BE2C (cell line): ENCODE measurements around the gene MVK.

Experiments
- DNase-seq: peaks from one replicate; pipeline ENCODE4 v3.0.0-alpha.2; 2020
- H3K27me3 ChIP-seq: fragments of 250-450 bp; sonication (Bioruptor Pico); 2 replicates; pipeline ENCODE4 v1.5.1; 2020; ENCODE audit warnings: mild to moderate bottlenecking
- H3K36me3 ChIP-seq: fragments of 250-450 bp; sonication (Bioruptor Pico); 2 replicates; pipeline ENCODE4 v1.5.1; 2020; ENCODE audit warnings: mild to moderate bottlenecking
- H3K4me1 ChIP-seq: fragments of 250-450 bp; sonication (Bioruptor Pico); 2 replicates; pipeline ENCODE4 v1.5.1; 2020
- H3K4me3 ChIP-seq: 2 replicates; pipeline ENCODE4 v1.5.1; 2011; ENCODE audit warnings: low read depth, low read length
- H3K9me3 ChIP-seq: fragments of 250-450 bp; sonication (Bioruptor Pico); 2 replicates; pipeline ENCODE4 v1.5.1; 2020
- TF ChIP-seq, protein P1 (sequence below): IDR thresholded peaks from 2 replicates; pipeline ENCODE4 v1.5.1; 2012; ENCODE audit warnings: mild to moderate bottlenecking, low read depth, low read length

The MVK gene

DNA sequence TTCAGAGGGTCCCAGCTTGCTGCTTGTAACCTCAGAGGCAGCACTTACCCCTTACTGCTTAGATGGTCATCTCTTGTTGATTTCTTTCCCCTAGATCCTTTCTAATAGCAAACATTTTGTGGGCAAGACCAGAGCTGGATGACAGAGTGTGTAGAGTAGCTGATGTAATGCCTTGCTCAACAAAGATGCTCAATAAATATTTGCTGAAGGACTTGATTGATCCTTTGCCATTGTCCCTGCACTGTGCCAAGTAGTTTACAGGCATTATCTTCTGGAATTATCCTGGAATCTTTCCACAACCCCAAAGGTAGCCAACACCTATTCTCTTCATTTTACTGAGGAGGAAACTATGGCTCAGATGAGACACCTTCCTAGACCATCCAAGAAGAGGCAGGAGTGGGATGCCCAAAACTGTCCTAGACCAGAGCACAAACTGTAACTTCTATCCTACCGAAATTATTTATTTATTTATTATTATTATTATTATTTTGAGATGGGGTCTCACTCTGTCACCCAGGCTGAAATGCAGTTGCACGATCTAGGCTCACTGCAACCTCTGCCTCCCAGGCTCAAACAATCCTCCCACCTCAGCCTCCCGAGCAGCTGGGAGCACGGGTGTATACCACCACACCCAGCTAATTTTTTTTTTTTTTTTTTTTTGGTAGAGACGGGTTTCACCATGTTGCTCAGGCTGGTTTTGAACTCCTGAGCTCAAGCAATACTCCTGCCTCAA lies 1.7 kb upstream of the MVK start:
- TF ChIP-seq, protein P1, sequence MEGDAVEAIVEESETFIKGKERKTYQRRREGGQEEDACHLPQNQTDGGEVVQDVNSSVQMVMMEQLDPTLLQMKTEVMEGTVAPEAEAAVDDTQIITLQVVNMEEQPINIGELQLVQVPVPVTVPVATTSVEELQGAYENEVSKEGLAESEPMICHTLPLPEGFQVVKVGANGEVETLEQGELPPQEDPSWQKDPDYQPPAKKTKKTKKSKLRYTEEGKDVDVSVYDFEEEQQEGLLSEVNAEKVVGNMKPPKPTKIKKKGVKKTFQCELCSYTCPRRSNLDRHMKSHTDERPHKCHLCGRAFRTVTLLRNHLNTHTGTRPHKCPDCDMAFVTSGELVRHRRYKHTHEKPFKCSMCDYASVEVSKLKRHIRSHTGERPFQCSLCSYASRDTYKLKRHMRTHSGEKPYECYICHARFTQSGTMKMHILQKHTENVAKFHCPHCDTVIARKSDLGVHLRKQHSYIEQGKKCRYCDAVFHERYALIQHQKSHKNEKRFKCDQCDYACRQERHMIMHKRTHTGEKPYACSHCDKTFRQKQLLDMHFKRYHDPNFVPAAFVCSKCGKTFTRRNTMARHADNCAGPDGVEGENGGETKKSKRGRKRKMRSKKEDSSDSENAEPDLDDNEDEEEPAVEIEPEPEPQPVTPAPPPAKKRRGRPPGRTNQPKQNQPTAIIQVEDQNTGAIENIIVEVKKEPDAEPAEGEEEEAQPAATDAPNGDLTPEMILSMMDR: no peak
- no peak overlapping the region for H3K4me3 ChIP-seq

DNA sequence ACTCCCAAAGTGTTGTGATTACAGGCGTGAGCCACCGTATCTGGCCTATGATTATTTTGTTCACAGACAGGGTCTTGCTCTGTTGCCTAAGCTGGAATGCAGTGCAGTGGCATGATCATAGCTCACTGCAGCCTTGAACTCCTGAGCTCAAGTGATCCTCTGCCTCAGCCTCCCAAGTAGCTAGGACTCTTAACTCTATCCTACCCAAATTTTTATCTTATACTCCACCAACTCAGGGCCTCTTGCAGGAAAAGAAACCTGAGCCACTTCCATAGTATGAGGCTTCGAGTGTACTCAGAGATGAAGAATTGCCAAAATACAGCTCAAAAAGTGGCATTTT lies 1.1 kb upstream of the MVK start:
- Histone ChIP-seq H3K4me1 (no peaks in the 10 kb centered on the region), H3K4me3 (peak overlapping the region; percentile 78), H3K36me3 (peaks cover 12% of the 10 kb centered on the region), H3K9me3 (no peaks in the 10 kb centered on the region), H3K27me3 (no peaks in the 10 kb centered on the region)
- TF ChIP-seq, protein P1: no peak
- DNase-seq: no peak

More for the DNA sequence above, 1.7 kb upstream of the MVK start:
- DNase-seq: no peak
- H3K4me1 ChIP-seq: no peaks in the 10 kb centered on the region
- H3K27me3 ChIP-seq: no peaks in the 10 kb centered on the region
- no peaks in the 10 kb centered on the region for H3K9me3 ChIP-seq
- peaks cover 11% of the 10 kb centered on the region; the same call in 1 of the 2 replicates for H3K36me3 ChIP-seq

DNA sequence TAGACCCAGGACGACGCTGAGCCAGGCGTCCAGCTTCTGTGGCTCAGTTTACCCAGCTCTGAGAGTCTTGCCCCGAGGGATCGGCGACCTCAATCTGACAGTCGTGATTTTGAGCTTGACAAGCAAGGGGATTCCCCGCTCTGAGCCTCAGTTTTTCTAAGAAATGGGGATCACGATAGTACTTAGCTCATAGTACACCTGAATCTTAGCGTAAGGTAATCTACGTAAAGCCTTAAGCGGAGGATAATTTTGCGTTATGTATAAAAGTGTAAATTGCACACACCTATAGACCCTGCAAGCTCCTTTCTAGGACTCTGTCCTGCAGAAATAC lies 285 bp downstream of the MVK start:
- Histone ChIP-seq H3K27me3 (no peaks in the 10 kb centered on the region), H3K36me3 (peaks cover 23% of the 10 kb centered on the region), H3K4me3 (peak overlapping the region; percentile 78), H3K9me3 (no peaks in the 10 kb centered on the region), H3K4me1 (no peaks in the 10 kb centered on the region)
- TF ChIP-seq, protein P1: no peak
- DNase-seq: no peak

DNA sequence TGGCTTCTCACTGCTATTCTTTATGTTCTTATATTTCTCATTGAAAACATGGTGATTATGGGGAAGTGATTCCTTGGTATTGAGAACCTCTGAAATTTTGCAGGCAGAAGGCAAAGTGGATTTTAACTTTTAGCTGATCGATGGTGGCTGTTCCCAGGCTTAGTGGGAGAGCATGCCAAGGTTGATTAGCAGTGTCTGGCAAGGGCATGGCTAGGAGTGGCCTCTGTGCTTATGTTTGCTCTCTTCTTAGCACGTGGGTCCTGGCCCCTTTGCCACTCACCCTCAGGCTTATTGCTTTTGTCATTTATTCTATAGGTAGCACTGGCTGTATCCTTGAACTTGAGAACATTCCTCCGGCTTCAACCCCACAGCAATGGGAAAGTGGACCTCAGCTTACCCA lies 2.1 kb downstream of the MVK start:
- no peaks in the 10 kb centered on the region for H3K4me1 ChIP-seq
- H3K9me3 ChIP-seq: no peaks in the 10 kb centered on the region
- TF ChIP-seq, protein P1: no peak
- peaks cover 40% of the 10 kb centered on the region for H3K36me3 ChIP-seq
- H3K27me3 ChIP-seq: no peaks in the 10 kb centered on the region
- DNase-seq: no peak
- no peak overlapping the region for H3K4me3 ChIP-seq

DNA sequence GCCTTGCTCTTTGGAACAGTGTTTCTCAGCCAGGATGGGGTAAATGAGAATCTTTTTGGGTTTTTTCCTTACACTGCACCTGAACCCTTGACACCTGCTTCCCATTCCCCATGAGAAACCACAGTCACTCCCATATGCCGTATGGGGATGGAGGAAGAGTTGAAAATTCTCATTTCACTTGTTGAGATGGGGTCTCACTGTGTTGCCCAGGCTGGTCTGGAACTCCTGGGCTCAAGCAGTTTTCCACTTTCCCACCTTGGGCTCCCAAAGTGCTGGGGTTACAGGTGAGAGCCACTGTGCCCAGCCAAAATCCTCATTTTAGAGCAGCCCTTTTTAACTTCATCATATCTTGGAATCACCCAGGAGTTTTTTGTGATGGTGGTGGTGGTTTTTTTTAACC lies 3.7 kb downstream of the MVK start:
- TF ChIP-seq, protein P1: no peak
- Histone ChIP-seq H3K36me3 (peaks cover 50% of the 10 kb centered on the region), H3K4me3 (no peak overlapping the region), H3K27me3 (no peaks in the 10 kb centered on the region), H3K9me3 (no peaks in the 10 kb centered on the region), H3K4me1 (no peaks in the 10 kb centered on the region)
- DNase-seq: no peak

DNA sequence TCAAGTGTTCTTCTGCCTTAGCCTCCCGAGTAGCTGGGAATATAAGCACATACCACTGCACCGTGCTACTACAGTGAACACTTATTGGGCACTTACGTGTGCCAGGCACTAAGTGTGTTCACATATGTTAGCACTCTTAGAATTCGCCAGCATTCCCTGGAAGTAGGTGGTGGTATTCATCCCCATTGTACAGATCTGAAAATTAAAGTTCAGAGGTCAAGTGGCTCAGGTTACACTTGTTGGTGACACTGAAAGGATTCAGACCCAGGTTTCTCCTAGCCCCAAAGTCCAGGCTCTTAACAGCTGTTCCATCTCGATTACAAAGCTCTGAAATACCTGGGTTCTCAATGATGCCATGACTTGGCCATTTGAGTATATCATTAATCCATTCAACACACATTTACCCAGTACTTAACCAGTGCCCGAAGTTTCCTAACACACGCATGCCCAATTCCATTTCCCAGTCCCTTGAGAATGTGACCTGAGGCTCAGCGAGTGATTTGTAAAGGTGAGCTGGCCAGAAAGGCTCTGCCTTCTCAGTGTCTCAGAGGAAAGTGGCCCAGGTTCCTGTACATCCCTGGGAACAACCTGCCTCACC lies 4.8 kb downstream of the MVK start:
- H3K9me3 ChIP-seq: no peaks in the 10 kb centered on the region
- DNase-seq: no peak
- H3K4me3 ChIP-seq: no peak overlapping the region
- H3K36me3 ChIP-seq: peaks cover 50% of the 10 kb centered on the region
- TF ChIP-seq, protein P1: no peak
- H3K27me3 ChIP-seq: no peaks in the 10 kb centered on the region
- no peaks in the 10 kb centered on the region for H3K4me1 ChIP-seq
